Psoas muscle (tissue), 8 donors: ENCODE measurements around the gene LCOR. TPM values are rescaled to one million over a fixed set of nuclear protein-coding genes. Genes with fewer than 3 reads are reported as not detected.

Experiments used
- ATAC-seq, 4 donors: fragments of 200-7000 bp; cut with Tn5 transposase; one replicate each; pipeline ENCODE4 v1.9.1; 2020; ENCODE audit warnings: moderate library complexity in 3 of 4, mild to moderate bottlenecking in 2 of 4
- DNase-seq, 2 donors: peaks; one replicate each; pipeline ENCODE4 v3.0.0-alpha.2; 2020
- H3K27ac ChIP-seq: fragments of 200-600 bp; one replicate; pipeline ENCODE4 v1.8.0; 2022
- H3K27me3 ChIP-seq, 3 donors: fragments of 200-600 bp in 1 of 3; one replicate each; pipeline versions ENCODE4 v1.6.1 to v1.8.0; 2013 to 2022; ENCODE audit warnings: low read length in 2 of 3, mild to moderate bottlenecking in 2 of 3, moderate library complexity in 1 of 3; ENCODE audit not compliant: insufficient read depth in 3 of 3
- H3K36me3 ChIP-seq, 2 donors: fragments of 200-600 bp in 1 of 2; one replicate each; pipeline versions ENCODE4 v1.6.1 to v1.8.0; 2013 to 2022; ENCODE audit warnings: low read depth in 1 of 2, mild to moderate bottlenecking in 1 of 2, moderate library complexity in 1 of 2; ENCODE audit not compliant: insufficient read depth in 1 of 2
- H3K4me1 ChIP-seq: fragments of 200-600 bp; one replicate; pipeline ENCODE4 v1.8.0; 2022
- H3K4me3 ChIP-seq: fragments of 200-600 bp; one replicate; pipeline ENCODE4 v1.8.0; 2022; ENCODE audit warnings: mild to moderate bottlenecking
- H3K9me3 ChIP-seq: fragments of 200-600 bp; one replicate; pipeline ENCODE4 v1.8.0; 2022
- WGBS, 3 donors: extraction: QIAGEN DNeasy Blood & Tissue Kit; methylation state at CpG; one replicate each; pipeline versions ENCODE4 v1.1.6 to v1.1.7; 2013; 5-methylcytosine and 5-hydroxymethylcytosine counted together
- intact Hi-C, 2 donors: fragments of 100-400 bp; cut with DNase I; formaldehyde crosslinking; loops; one replicate each; pipeline versions ENCODE4 v1.11.0 to v1.14.2; 2022
- polyA plus RNA-seq, 3 donors: library from polyadenylated mRNA; stranded (reverse); fragments of 200-250 nt; gene quantifications; one replicate each; pipeline ENCODE4 v1.2.3, GENCODE V29; 2013
- total RNA-seq, 4 donors: library from RNA; stranded (reverse); fragmentation: NEBNext Ultra II Directional in 2 of 4; extraction: Animal tissue kit (Norgen Biotek cat#: 25700) in 2 of 4; gene quantifications; one replicate each; pipeline versions ENCODE4 v1.2.1 to v1.2.4, GENCODE V29; 2021 to 2023
- TF ChIP-seq, protein P1 (sequence below): fragments of 200-600 bp; IDR thresholded peaks from one replicate; pipeline ENCODE4 v1.8.0; 2022; ENCODE audit warnings: antibody characterized with exemption
- donor health status: healthy with polysubstance abuse.
- donor health status: DM: no; HTN: no; CAD: no; lungs with moderate emphysema.
- donor health status: Bipolar disorder and iron deficiency.
- donor health status: healthy.
- donor health status: DM: yes; HTN: yes; CAD: no.
- donor health status: DM: no; HTN: no; CAD: no.
- donor health status: DM: no; HTN: no; CAD: no.
- donor health status: DM: yes; HTN: yes; CAD: no.

Gene LCOR
- total and polyA plus RNA-seq, 7 donors, result 1.7 to 30.4 (median 13.6) TPM

DNA sequence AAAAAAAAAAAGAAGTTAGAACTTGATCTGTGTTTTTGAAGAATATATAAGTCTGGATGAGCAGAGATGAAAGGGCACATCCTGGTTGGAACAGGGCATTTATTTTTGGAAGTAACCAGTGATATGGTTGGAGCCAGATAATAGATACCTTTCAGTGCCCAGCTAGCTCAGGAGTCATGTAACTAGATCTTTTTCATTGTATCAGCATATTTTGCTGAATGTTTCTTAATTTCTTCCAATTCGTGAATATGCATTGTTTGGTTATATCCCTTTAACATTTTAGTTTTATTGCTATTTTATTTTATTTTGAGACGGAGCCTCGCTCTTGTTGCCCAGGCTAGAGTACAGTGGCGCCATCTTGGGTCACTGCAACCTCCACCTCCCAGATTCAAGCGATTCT, 81.8 kb downstream of the LCOR start:
- DNase-seq (no peak), ATAC-seq (no peak)
- TF ChIP-seq, protein P1, sequence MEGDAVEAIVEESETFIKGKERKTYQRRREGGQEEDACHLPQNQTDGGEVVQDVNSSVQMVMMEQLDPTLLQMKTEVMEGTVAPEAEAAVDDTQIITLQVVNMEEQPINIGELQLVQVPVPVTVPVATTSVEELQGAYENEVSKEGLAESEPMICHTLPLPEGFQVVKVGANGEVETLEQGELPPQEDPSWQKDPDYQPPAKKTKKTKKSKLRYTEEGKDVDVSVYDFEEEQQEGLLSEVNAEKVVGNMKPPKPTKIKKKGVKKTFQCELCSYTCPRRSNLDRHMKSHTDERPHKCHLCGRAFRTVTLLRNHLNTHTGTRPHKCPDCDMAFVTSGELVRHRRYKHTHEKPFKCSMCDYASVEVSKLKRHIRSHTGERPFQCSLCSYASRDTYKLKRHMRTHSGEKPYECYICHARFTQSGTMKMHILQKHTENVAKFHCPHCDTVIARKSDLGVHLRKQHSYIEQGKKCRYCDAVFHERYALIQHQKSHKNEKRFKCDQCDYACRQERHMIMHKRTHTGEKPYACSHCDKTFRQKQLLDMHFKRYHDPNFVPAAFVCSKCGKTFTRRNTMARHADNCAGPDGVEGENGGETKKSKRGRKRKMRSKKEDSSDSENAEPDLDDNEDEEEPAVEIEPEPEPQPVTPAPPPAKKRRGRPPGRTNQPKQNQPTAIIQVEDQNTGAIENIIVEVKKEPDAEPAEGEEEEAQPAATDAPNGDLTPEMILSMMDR, result no peak
- Histone ChIP-seq H3K27me3 (no peaks in the 10 kb centered on the region), H3K36me3 (peaks cover 0 to 2% of the 10 kb centered on the region in 2 donors), H3K4me1 (peaks cover 53% of the 10 kb centered on the region), H3K27ac (peak overlapping the region; percentile 31), H3K9me3 (no peaks in the 10 kb centered on the region), H3K4me3 (no peak overlapping the region)
- WGBS, 3 donors, result 76 to 87% (median 80%) methylated on average over 5 of the region's 5 CpGs
- intact Hi-C loops, result loop anchor here (5.0 kb wide), 3 partner anchors 72 to 108 kb away; no protein-coding TSS in a partner anchor

GRCh38 chr10:96917628-96918027, 85.5 kb downstream of the LCOR start:
- TF ChIP-seq, protein P1, result no peak
- Histone ChIP-seq H3K36me3 (peaks cover 0 to 2% of the 10 kb centered on the region in 2 donors), H3K9me3 (no peaks in the 10 kb centered on the region), H3K27ac (peak overlapping the region; percentile 81), H3K27me3 (no peaks in the 10 kb centered on the region), H3K4me3 (peak overlapping the region; percentile 28), H3K4me1 (peaks cover 54% of the 10 kb centered on the region)
- intact Hi-C loops, result no loop called here
- 39 to 49% (median 39%) methylated on average over 5 of the region's 5 CpGs for WGBS, 3 donors
- ATAC-seq (peak; percentile 40 to 78 (median 64)), DNase-seq (no peak)

GRCh38 chr10:96918214-96919002, 86.3 kb downstream of the LCOR start:
- Histone ChIP-seq H3K27ac (peak overlapping the region; percentile 81), H3K9me3 (no peaks in the 10 kb centered on the region), H3K27me3 (no peaks in the 10 kb centered on the region), H3K4me3 (peak overlapping the region; percentile 28), H3K36me3 (peaks cover 0 to 2% of the 10 kb centered on the region in 2 donors), H3K4me1 (peaks cover 54% of the 10 kb centered on the region)
- TF ChIP-seq, protein P1, result no peak
- intact Hi-C loops, result no loop called here
- DNase-seq (no peak), ATAC-seq (peak; percentile 32 to 59 (median 50))
- WGBS, 3 donors, result 49 to 65% (median 50%) methylated on average over 5 of the region's 5 CpGs

DNA sequence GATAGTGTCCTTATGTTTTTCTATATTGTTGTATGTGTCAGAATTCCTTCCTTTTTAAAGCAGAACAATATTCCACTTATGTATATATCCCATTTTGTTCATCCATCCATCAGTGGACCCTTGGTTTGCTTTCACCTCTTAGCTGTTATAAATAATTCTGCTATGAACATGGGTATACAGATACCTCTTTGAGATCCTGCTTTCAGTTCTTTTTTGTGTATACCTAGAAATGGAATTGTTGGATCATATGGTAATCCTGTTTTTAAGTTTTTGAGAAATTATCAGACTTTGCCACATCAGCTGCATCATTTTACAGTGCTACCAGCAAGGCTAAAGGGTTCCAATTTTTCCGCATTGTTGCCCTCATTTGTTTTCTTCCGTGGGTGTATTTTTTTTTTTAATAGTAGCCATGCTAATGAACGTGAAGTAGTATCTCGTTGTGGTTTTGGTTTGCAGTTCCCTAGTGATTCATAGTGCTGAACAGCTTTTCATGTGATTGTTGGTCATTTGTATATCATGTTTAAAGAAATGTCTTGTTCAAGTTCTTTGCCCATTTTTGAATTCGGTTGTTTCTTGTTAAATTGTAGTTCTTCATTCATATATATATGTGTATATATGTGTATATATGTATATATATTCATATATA, 87.8 kb downstream of the LCOR start:
- H3K4me3 ChIP-seq, result no peak overlapping the region
- TF ChIP-seq, protein P1, result no peak
- no peaks in the 10 kb centered on the region for H3K9me3 ChIP-seq
- H3K4me1 ChIP-seq, result peaks cover 60% of the 10 kb centered on the region
- peak overlapping the region; percentile 81 for H3K27ac ChIP-seq
- DNase-seq (no peak), ATAC-seq (no peak)
- intact Hi-C loops, result no loop called here
- no peaks in the 10 kb centered on the region for H3K27me3 ChIP-seq
- peaks cover 0 to 2% of the 10 kb centered on the region in 2 donors for H3K36me3 ChIP-seq
- 52 to 64% (median 54%) methylated on average over 5 of the region's 5 CpGs for WGBS, 3 donors
